Upper lobe of left lung (tissue), 4 donors: ENCODE results near the gene CDK13.

Experiments
- POLR2A ChIP-seq, 4 donors: fragments of 450-650 bp; IDR thresholded peaks; one replicate each; pipeline ENCODE4 v1.5.1; 2016 to 2017; ENCODE audit warnings: antibody characterized with exemption in 4 of 4, mild to moderate bottlenecking in 2 of 4
- POLR2AphosphoS5 ChIP-seq, 2 donors: sonication (generic); formaldehyde crosslinking; IDR thresholded peaks; one replicate each; pipeline ENCODE4 v1.5.1; 2017; ENCODE audit warnings: antibody characterized with exemption in 2 of 2
- TF ChIP-seq, protein P1 (sequence below), 6 experiments: fragments of 450-650 bp in 4 of 6; fragments of 200-600 bp in 2 of 6; sonication (generic) in 2 of 6; IDR thresholded peaks; one replicate each; pipeline ENCODE4 v1.5.1; 2016 to 2019; ENCODE audit warnings: antibody characterized with exemption in 6 of 6

DNA sequence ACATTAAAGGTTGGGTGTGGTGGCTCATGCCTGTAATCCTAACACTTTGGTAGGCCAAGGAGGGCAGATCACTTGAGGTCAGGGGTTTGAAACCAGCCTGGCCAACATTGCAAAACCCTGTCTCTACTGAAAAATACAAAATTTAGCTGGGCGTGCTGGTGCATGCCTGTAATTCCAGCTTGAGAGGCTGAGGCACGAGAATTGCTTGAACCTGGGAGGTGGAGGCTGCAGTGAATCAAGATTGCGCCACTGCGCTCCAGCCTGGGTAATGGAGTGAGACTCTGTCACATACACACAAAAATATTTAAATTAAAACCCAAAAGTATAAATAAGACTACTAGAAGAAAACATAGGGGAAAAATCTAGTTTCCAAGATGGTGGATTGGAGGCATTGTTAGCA lies 41.9 kb upstream of the CDK13 start:
- TF ChIP-seq, protein P1, sequence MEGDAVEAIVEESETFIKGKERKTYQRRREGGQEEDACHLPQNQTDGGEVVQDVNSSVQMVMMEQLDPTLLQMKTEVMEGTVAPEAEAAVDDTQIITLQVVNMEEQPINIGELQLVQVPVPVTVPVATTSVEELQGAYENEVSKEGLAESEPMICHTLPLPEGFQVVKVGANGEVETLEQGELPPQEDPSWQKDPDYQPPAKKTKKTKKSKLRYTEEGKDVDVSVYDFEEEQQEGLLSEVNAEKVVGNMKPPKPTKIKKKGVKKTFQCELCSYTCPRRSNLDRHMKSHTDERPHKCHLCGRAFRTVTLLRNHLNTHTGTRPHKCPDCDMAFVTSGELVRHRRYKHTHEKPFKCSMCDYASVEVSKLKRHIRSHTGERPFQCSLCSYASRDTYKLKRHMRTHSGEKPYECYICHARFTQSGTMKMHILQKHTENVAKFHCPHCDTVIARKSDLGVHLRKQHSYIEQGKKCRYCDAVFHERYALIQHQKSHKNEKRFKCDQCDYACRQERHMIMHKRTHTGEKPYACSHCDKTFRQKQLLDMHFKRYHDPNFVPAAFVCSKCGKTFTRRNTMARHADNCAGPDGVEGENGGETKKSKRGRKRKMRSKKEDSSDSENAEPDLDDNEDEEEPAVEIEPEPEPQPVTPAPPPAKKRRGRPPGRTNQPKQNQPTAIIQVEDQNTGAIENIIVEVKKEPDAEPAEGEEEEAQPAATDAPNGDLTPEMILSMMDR (IDR thresholded peaks at IDR 0.05) = no peak
- TF ChIP-seq POLR2A (IDR thresholded peaks at IDR 0.05) (no peak), POLR2AphosphoS5 (IDR thresholded peaks at IDR 0.05) (no peak)
